ENCODE measurements around the gene TPH2. TPM values are rescaled to one million over a fixed set of nuclear protein-coding genes. Genes with fewer than 3 reads are reported as not detected.

The TPH2 gene
- total RNA-seq, 2 experiments from 2014 or later = not detected

DNA sequence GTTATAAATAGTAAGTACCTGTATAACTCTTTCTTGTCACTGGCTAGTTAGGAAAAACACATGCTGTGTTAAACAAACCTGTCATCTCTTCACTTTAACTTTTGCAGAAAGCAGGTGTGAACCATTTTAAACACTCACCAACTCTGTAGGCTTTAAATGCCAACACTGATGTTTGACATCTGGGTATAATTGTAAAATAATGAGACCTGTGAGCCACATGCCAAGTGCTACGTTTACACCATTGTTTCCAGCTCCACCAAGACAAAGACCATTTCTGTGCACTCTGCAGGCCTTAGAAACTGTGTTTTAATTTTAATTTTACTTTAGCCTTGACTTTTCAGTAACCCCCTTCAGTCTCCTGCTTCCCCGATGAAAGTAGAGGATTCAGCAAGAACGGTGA is 11.0 kb downstream of the TPH2 start:
- H3K27me3 Mint-ChIP-seq = peaks cover 23% of the 10 kb centered on the region
- TF ChIP-seq, protein P1, sequence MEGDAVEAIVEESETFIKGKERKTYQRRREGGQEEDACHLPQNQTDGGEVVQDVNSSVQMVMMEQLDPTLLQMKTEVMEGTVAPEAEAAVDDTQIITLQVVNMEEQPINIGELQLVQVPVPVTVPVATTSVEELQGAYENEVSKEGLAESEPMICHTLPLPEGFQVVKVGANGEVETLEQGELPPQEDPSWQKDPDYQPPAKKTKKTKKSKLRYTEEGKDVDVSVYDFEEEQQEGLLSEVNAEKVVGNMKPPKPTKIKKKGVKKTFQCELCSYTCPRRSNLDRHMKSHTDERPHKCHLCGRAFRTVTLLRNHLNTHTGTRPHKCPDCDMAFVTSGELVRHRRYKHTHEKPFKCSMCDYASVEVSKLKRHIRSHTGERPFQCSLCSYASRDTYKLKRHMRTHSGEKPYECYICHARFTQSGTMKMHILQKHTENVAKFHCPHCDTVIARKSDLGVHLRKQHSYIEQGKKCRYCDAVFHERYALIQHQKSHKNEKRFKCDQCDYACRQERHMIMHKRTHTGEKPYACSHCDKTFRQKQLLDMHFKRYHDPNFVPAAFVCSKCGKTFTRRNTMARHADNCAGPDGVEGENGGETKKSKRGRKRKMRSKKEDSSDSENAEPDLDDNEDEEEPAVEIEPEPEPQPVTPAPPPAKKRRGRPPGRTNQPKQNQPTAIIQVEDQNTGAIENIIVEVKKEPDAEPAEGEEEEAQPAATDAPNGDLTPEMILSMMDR (IDR thresholded peaks at IDR 0.05) = no peak
- CTCF ChIA-PET = no interaction called here
- DNase-seq = no peak
- no peak overlapping the region for H3K4me3 Mint-ChIP-seq
- no peaks in the 10 kb centered on the region for H3K9me3 Mint-ChIP-seq
- no peak overlapping the region for H3K27ac Mint-ChIP-seq
- H3K36me3 Mint-ChIP-seq (ENCODE audit: low read depth) = no peaks in the 10 kb centered on the region
- POLR2A ChIA-PET = no interaction called here
- no peak for ATAC-seq
- H3K4me1 Mint-ChIP-seq (ENCODE audit: low read depth) = peaks cover 4% of the 10 kb centered on the region
- intact Hi-C loops (cut with micrococcal nuclease) = no loop called here

DNA sequence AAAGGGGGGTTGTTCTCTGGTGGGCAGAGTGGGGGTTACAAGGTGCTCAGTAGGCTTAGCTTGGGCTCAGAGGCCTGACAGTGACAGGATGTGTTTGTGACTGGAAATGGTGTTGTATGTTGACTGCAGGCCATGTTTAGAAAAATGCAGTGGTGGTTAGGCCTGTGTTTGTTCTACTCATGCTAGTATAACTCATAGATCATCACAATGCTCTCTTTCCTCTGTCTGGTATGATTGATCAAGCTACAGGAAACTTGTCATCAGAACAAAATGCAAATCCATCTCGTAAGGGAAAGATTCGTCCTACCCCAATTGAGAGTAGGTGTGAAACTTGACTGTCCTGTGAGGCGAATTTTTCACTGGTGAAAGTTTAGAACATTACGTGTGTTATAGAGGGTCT is 11.8 kb downstream of the TPH2 start:
- POLR2A ChIA-PET = no interaction called here
- Mint-ChIP-seq H3K4me3 (no peak overlapping the region), H3K4me1 (ENCODE audit: low read depth) (peaks cover 4% of the 10 kb centered on the region), H3K36me3 (ENCODE audit: low read depth) (no peaks in the 10 kb centered on the region), H3K27ac (no peak overlapping the region), H3K9me3 (no peaks in the 10 kb centered on the region), H3K27me3 (peaks cover 19% of the 10 kb centered on the region)
- intact Hi-C loops (cut with micrococcal nuclease) = no loop called here
- CTCF ChIA-PET = no interaction called here
- ATAC-seq (no peak), DNase-seq (no peak)
- TF ChIP-seq, protein P1 (IDR thresholded peaks at IDR 0.05) = no peak

DNA sequence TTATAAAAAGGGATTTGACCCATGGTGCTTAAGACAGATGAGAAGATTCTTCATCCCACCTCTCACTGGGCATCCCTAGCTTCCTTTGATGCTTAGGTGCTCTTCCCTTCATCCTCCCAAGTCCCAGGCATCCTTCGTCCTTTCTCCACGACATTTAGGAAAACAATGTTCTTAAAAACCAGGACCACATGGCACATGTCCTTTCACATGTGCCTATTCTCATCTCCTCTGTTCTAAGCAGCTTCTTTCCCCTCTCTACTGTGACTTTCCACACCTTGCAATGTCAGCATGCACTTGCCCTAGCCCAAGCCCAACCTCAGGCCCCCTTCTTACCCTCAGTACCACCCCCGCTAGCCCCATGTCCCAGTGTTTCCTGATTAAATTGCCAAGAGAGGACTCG is 12.2 kb downstream of the TPH2 start:
- CTCF ChIA-PET = no interaction called here
- POLR2A ChIA-PET = no interaction called here
- H3K36me3 Mint-ChIP-seq (ENCODE audit: low read depth) = no peaks in the 10 kb centered on the region
- TF ChIP-seq, protein P1 (IDR thresholded peaks at IDR 0.05) = no peak
- H3K27ac Mint-ChIP-seq = no peak overlapping the region
- no peak overlapping the region for H3K4me3 Mint-ChIP-seq
- DNase-seq (no peak), ATAC-seq (no peak)
- no peaks in the 10 kb centered on the region for H3K9me3 Mint-ChIP-seq
- intact Hi-C loops (cut with micrococcal nuclease) = no loop called here
- H3K4me1 Mint-ChIP-seq (ENCODE audit: low read depth) = peaks cover 4% of the 10 kb centered on the region
- peaks cover 19% of the 10 kb centered on the region for H3K27me3 Mint-ChIP-seq

DNA sequence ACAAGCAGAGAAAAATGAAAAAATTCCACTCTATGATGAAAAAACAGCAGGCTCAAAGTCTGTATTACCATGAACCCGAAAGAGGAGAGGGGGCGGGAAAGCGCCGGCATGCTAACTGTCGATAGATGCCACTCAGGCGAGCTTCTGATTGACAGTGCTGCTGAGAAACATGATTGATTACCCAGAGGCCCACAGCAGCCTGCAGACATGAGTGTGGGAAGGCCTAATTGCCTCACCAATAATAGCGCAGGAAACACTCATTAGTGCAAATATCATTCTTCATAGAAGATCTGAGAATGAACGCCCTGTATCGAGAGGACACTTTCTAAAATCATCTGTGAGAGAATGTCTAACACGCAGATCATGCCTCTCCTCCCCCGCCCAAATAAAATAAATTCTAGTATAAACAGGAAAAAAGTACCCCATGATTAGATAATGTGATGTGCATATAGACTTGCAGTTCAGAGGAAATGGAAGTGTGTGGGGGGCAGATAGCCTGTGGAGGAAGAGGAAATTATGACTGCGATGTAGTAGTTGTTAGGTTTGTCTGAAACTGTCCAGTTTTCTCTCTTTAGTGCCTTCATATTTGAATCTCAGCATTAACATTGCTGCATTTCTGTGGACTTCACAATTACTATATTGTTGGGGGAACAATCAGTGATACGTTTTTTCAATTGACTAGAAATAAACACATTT is 15.6 kb downstream of the TPH2 start:
- POLR2A ChIA-PET = no interaction called here
- H3K9me3 Mint-ChIP-seq = no peaks in the 10 kb centered on the region
- peaks cover 10% of the 10 kb centered on the region for H3K27me3 Mint-ChIP-seq
- ATAC-seq (no peak), DNase-seq (no peak)
- no peak overlapping the region for H3K27ac Mint-ChIP-seq
- intact Hi-C loops (cut with micrococcal nuclease) = no loop called here
- H3K4me1 Mint-ChIP-seq (ENCODE audit: low read depth) = peaks cover 4% of the 10 kb centered on the region
- TF ChIP-seq, protein P1 (IDR thresholded peaks at IDR 0.05) = no peak
- H3K36me3 Mint-ChIP-seq (ENCODE audit: low read depth) = no peaks in the 10 kb centered on the region
- no peak overlapping the region for H3K4me3 Mint-ChIP-seq
- CTCF ChIA-PET = no interaction called here

DNA sequence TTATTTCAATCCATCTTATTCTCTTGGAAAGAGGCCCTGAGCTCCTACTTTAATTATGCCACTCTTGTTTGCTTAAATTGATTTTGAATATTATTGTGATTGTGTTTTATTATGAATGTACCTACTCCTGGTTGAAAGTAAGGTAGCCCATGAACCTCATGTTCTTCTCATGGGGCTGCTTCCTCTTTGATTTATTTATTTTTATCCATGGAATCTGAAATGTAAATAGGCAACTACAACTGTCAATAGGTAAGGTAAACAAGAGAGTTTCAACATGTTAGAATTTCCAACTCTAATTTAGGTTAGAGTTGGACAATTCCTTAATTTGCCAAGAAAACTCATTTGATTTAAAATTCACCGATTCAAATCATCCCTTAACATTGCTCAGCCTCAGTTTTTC is 16.2 kb downstream of the TPH2 start:
- no peak for ATAC-seq
- Mint-ChIP-seq H3K4me1 (ENCODE audit: low read depth) (peaks cover 4% of the 10 kb centered on the region), H3K27ac (no peak overlapping the region), H3K9me3 (no peaks in the 10 kb centered on the region), H3K4me3 (no peak overlapping the region), H3K27me3 (peaks cover 13% of the 10 kb centered on the region), H3K36me3 (ENCODE audit: low read depth) (no peaks in the 10 kb centered on the region)
- intact Hi-C loops (cut with micrococcal nuclease) = no loop called here
- TF ChIP-seq, protein P1 (IDR thresholded peaks at IDR 0.05) = no peak
- DNase-seq = no peak
- ChIA-PET POLR2A (no interaction called here), CTCF (no interaction called here)
